OCI-LY3 (cell line): ENCODE data around the gene AQP2.

Experiments used
- H2AFZ ChIP-seq: fragments of 200-600, 300-600 bp; shearing (Covaris generic); 2 replicates; pipeline ENCODE4 v1.6.0; 2014; ENCODE audit warnings: antibody characterized with exemption, low read depth, low read length
- H3K27ac ChIP-seq: fragments of 200-600, 300-600 bp; sonication (generic); 2 replicates; pipeline ENCODE4 v1.5.1; 2014; ENCODE audit warnings: mild to moderate bottlenecking, low read length, moderate library complexity, mixed read lengths
- H3K27me3 ChIP-seq: fragments of 200-600, 300-600 bp; sonication (generic); 2 replicates; pipeline ENCODE4 v1.6.1; 2014; ENCODE audit warnings: low read depth, low read length, mixed read lengths
- H3K36me3 ChIP-seq: fragments of 200-600, 300-600 bp; sonication (generic); replicated peaks from 2 replicates; pipeline ENCODE3; 2014; ENCODE audit warnings: low read depth, low read length, mixed read lengths
- H3K4me1 ChIP-seq: fragments of 300-600, 200-600 bp; sonication (generic); 2 replicates; pipeline ENCODE4 v1.6.1; 2014; ENCODE audit warnings: low read length, mixed read lengths
- H3K4me2 ChIP-seq: fragments of 200-600, 300-600 bp; sonication (generic); 2 replicates; pipeline ENCODE4 v1.6.1; 2014; ENCODE audit warnings: low read length, mixed read lengths
- H3K4me3 ChIP-seq: fragments of 300-600, 200-600 bp; sonication (generic); 2 replicates; pipeline ENCODE4 v1.5.1; 2014; ENCODE audit warnings: antibody characterized with exemption, mild to moderate bottlenecking, low read length, moderate library complexity
- H3K79me2 ChIP-seq: fragments of 300-600, 200-600 bp; shearing (Covaris generic); 2 replicates; pipeline ENCODE4 v1.6.1; 2014; ENCODE audit warnings: mild to moderate bottlenecking, low read length, mixed read lengths
- H3K9ac ChIP-seq: fragments of 300-600, 200-600 bp; shearing (Covaris generic); 2 replicates; pipeline ENCODE4 v1.6.0; 2014; ENCODE audit warnings: mild to moderate bottlenecking, low read length, moderate library complexity
- H3K9me3 ChIP-seq: fragments of 200-600, 300-600 bp; shearing (Covaris generic); 2 replicates; pipeline ENCODE4 v1.6.1; 2014; ENCODE audit warnings: low read length, mixed read lengths; ENCODE audit not compliant: insufficient read depth
- H4K20me1 ChIP-seq: fragments of 200-600, 300-600 bp; sonication (generic); 2 replicates; pipeline ENCODE4 v1.6.1; 2016; ENCODE audit warnings: low read length, mixed read lengths; ENCODE audit not compliant: insufficient read depth
- CTCF ChIP-seq: fragments of 200-600, 300-600 bp; sonication (generic); IDR thresholded peaks from 2 replicates; pipeline ENCODE4 v1.5.1; 2014; ENCODE audit warnings: antibody characterized with exemption, low read length, low read depth
- EZH2phosphoT487 ChIP-seq: fragments of 200-600 bp; shearing (Covaris generic); IDR thresholded peaks from 2 replicates; pipeline ENCODE4 v1.6.1; 2018; ENCODE audit warnings: antibody characterized with exemption, mixed run types, low read depth

AQP2 gene

DNA sequence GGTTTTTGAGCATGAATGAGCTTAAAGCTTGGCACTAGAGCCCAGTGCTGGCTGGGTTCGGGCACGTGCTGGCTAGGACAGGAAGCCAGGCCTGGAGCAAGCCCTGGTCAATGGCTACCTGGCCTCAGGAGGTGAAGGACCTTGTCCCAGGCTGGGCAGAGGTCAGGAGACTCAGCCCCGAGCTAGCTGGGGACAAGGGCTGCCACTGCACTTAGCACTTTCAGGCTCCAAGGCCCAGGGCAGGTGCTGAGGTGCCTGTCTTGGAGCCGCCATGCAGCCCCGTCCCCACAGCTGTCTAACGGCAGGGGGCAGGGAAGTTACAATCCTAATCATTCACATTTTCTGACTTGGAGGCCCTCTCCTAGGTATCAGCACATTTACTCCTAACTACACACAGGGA, 17.9 kb downstream of the AQP2 start:
- Histone ChIP-seq H3K4me3 (no peak overlapping the region; the same call in 1 of the 2 replicates), H4K20me1 (no peaks in the 10 kb centered on the region), H3K9me3 (no peaks in the 10 kb centered on the region), H3K4me1 (peaks cover 12% of the 10 kb centered on the region; the same call in 1 of the 2 replicates), H3K36me3 (no peaks in the 10 kb centered on the region), H3K9ac (no peak overlapping the region), H3K79me2 (no peaks in the 10 kb centered on the region), H3K27ac (no peak overlapping the region), H3K27me3 (peaks cover 37% of the 10 kb centered on the region), H2AFZ (peak overlapping the region; percentile 84; the same call in 1 of the 2 replicates), H3K4me2 (peak overlapping the region; percentile 96)
- TF ChIP-seq CTCF (no peak), EZH2phosphoT487 (no peak)

GRCh38 chr12:49969027-49969426, 18.5 kb downstream of the AQP2 start:
- Histone ChIP-seq H3K79me2 (no peaks in the 10 kb centered on the region), H4K20me1 (no peaks in the 10 kb centered on the region), H3K9me3 (no peaks in the 10 kb centered on the region), H3K4me3 (no peak overlapping the region), H2AFZ (no peak overlapping the region), H3K27ac (no peak overlapping the region), H3K36me3 (no peaks in the 10 kb centered on the region), H3K4me1 (peaks cover 12% of the 10 kb centered on the region; the same call in 1 of the 2 replicates), H3K4me2 (no peak overlapping the region), H3K27me3 (peaks cover 37% of the 10 kb centered on the region), H3K9ac (no peak overlapping the region)
- TF ChIP-seq EZH2phosphoT487 (no peak), CTCF (no peak)

- H3K4me2 ChIP-seq, result no peak overlapping the region
- H3K27me3 ChIP-seq, result peaks cover 32% of the 10 kb centered on the region
- no peaks in the 10 kb centered on the region for H3K79me2 ChIP-seq
- H3K36me3 ChIP-seq, result no peaks in the 10 kb centered on the region
- no peak overlapping the region for H3K4me3 ChIP-seq
- no peak for TF ChIP-seq CTCF
- TF ChIP-seq EZH2phosphoT487, result no peak
- H3K27ac ChIP-seq, result no peak overlapping the region
- H4K20me1 ChIP-seq, result no peaks in the 10 kb centered on the region
- H2AFZ ChIP-seq, result no peak overlapping the region
- H3K9ac ChIP-seq, result no peak overlapping the region
- no peaks in the 10 kb centered on the region for H3K9me3 ChIP-seq
- peaks cover 12% of the 10 kb centered on the region; the same call in 1 of the 2 replicates for H3K4me1 ChIP-seq
Observed at GRCh38 chr12:49969651-49970429, 19.3 kb downstream of the AQP2 start.

GRCh38 chr12:49970658-49971057, 20.1 kb downstream of the AQP2 start:
- no peak overlapping the region for H3K4me3 ChIP-seq
- TF ChIP-seq CTCF (no peak), EZH2phosphoT487 (no peak)
- H3K79me2 ChIP-seq, result no peaks in the 10 kb centered on the region
- H3K9ac ChIP-seq, result no peak overlapping the region
- no peak overlapping the region for H3K27ac ChIP-seq
- H3K36me3 ChIP-seq, result no peaks in the 10 kb centered on the region
- H3K27me3 ChIP-seq, result peaks cover 32% of the 10 kb centered on the region
- no peaks in the 10 kb centered on the region for H3K9me3 ChIP-seq
- H3K4me1 ChIP-seq, result peaks cover 12% of the 10 kb centered on the region; the same call in 1 of the 2 replicates
- H4K20me1 ChIP-seq, result no peaks in the 10 kb centered on the region
- no peak overlapping the region for H3K4me2 ChIP-seq
- no peak overlapping the region for H2AFZ ChIP-seq
